ENCODE data around the gene ZNF155. TPM values are rescaled to one million over a fixed set of nuclear protein-coding genes. Genes with fewer than 3 reads are reported as not detected.
A peak's percentile ranks its signal among the peaks of the same experiment; 100 is the strongest.
"Not testable (repeated sequence)": the region's sequence is repeated elsewhere in the genome, so short reads cannot be mapped to it uniquely, and the experiment has no call there.

Gene ZNF155
- total RNA-seq, 1 experiment from 2014 or later: 6.8 TPM

GRCh38 chr19:43939557-43940260 lies 44.3 kb upstream of the ZNF155 start:
- Mint-ChIP-seq H3K27ac (ENCODE audit: unreplicated experiment) (no peak overlapping the region), H3K4me1 (ENCODE audit: low read depth, unreplicated experiment) (peaks cover 9% of the 10 kb centered on the region), H3K27me3 (ENCODE audit: unreplicated experiment) (no peaks in the 10 kb centered on the region), H3K9me3 (ENCODE audit: low read depth, unreplicated experiment) (peaks cover 6% of the 10 kb centered on the region), H3K36me3 (ENCODE audit: insufficient read depth, unreplicated experiment) (peaks cover 9% of the 10 kb centered on the region), H3K4me3 (ENCODE audit: low read depth, unreplicated experiment) (no peak overlapping the region)
- no TSS peak for BruUV-seq (replicated peaks)
- intact Hi-C loops (cut with micrococcal nuclease; ENCODE audit: unreplicated experiment): loop anchor here (10.0 kb wide), 1 partner anchor 115 kb away; the partner anchor contains the start of gene ZNF283
- DNase-seq: no peak
- CTCF ChIA-PET: no interaction called here
- no peak for TF ChIP-seq CTCF (IDR thresholded peaks at IDR 0.05; ENCODE audit: unreplicated experiment)

GRCh38 chr19:43940719-43941118 lies 43.3 kb upstream of the ZNF155 start:
- Mint-ChIP-seq H3K4me1 (ENCODE audit: low read depth, unreplicated experiment) (peaks cover 6% of the 10 kb centered on the region), H3K27me3 (ENCODE audit: unreplicated experiment) (peaks cover under 1% of the 10 kb centered on the region), H3K4me3 (ENCODE audit: low read depth, unreplicated experiment) (no peak overlapping the region), H3K36me3 (ENCODE audit: insufficient read depth, unreplicated experiment) (no peaks in the 10 kb centered on the region), H3K27ac (ENCODE audit: unreplicated experiment) (no peak overlapping the region), H3K9me3 (ENCODE audit: low read depth, unreplicated experiment) (peaks cover 6% of the 10 kb centered on the region)
- intact Hi-C loops (cut with micrococcal nuclease; ENCODE audit: unreplicated experiment): no loop called here
- BruUV-seq (replicated peaks): no TSS peak
- no peak for TF ChIP-seq CTCF (IDR thresholded peaks at IDR 0.05; ENCODE audit: unreplicated experiment)
- CTCF ChIA-PET: interaction anchor here (0.7 kb wide), 1 partner anchor 36 kb away, joined by 4 read pairs; no protein-coding TSS in a partner anchor
- no peak for DNase-seq

- BruUV-seq (replicated peaks): no TSS peak
- intact Hi-C loops (cut with micrococcal nuclease; ENCODE audit: unreplicated experiment): no loop called here
- no peaks in the 10 kb centered on the region for H3K36me3 Mint-ChIP-seq (ENCODE audit: insufficient read depth, unreplicated experiment)
- H3K4me3 Mint-ChIP-seq (ENCODE audit: low read depth, unreplicated experiment): no peak overlapping the region
- CTCF ChIA-PET: no interaction called here
- H3K27ac Mint-ChIP-seq (ENCODE audit: unreplicated experiment): no peak overlapping the region
- no peak for TF ChIP-seq CTCF (IDR thresholded peaks at IDR 0.05; ENCODE audit: unreplicated experiment)
- peaks cover 9% of the 10 kb centered on the region for H3K9me3 Mint-ChIP-seq (ENCODE audit: low read depth, unreplicated experiment)
- peaks cover 5% of the 10 kb centered on the region for H3K27me3 Mint-ChIP-seq (ENCODE audit: unreplicated experiment)
- peaks cover under 1% of the 10 kb centered on the region for H3K4me1 Mint-ChIP-seq (ENCODE audit: low read depth, unreplicated experiment)
- no peak for DNase-seq
These were observed 42.8 kb upstream of the ZNF155 start for GRCh38 chr19:43941209-43941608.

GRCh38 chr19:43947412-43947811 lies 36.6 kb upstream of the ZNF155 start:
- intact Hi-C loops (cut with micrococcal nuclease; ENCODE audit: unreplicated experiment); DNase-seq; H3K4me1 Mint-ChIP-seq (ENCODE audit: low read depth, unreplicated experiment); H3K27ac Mint-ChIP-seq (ENCODE audit: unreplicated experiment); BruUV-seq (replicated peaks); H3K4me3 Mint-ChIP-seq (ENCODE audit: low read depth, unreplicated experiment): not testable (repeated sequence)
- peaks cover 22% of the 10 kb centered on the region for H3K9me3 Mint-ChIP-seq (ENCODE audit: low read depth, unreplicated experiment)
- peaks cover 14% of the 10 kb centered on the region for H3K36me3 Mint-ChIP-seq (ENCODE audit: insufficient read depth, unreplicated experiment)
- H3K27me3 Mint-ChIP-seq (ENCODE audit: unreplicated experiment): peaks cover 25% of the 10 kb centered on the region
- CTCF ChIA-PET: interaction anchor here (1.8 kb wide), 1 partner anchor 12 kb away, joined by 9 read pairs; the partner anchor contains the start of gene ZNF45

- H3K27ac Mint-ChIP-seq (ENCODE audit: unreplicated experiment): peak overlapping the region; percentile 32
- CTCF ChIA-PET; DNase-seq; BruUV-seq (replicated peaks); H3K4me3 Mint-ChIP-seq (ENCODE audit: low read depth, unreplicated experiment); H3K4me1 Mint-ChIP-seq (ENCODE audit: low read depth, unreplicated experiment): not testable (repeated sequence)
- intact Hi-C loops (cut with micrococcal nuclease; ENCODE audit: unreplicated experiment): loop anchor here (2.0 kb wide), 1 partner anchor 15 kb away; the partner anchor contains the start of gene ZNF45
- H3K36me3 Mint-ChIP-seq (ENCODE audit: insufficient read depth, unreplicated experiment): peaks cover 14% of the 10 kb centered on the region
- H3K9me3 Mint-ChIP-seq (ENCODE audit: low read depth, unreplicated experiment): peaks cover 23% of the 10 kb centered on the region
- H3K27me3 Mint-ChIP-seq (ENCODE audit: unreplicated experiment): peaks cover 25% of the 10 kb centered on the region
These were observed 34.2 kb upstream of the ZNF155 start for GRCh38 chr19:43949803-43950202.
